Loucy (cell line): ENCODE results near the gene C2orf81.

Experiments used
- H2AFZ ChIP-seq: fragments of 200-600 bp; sonication (generic); 2 replicates; pipeline ENCODE4 v1.6.0; 2016; ENCODE audit warnings: antibody characterized with exemption, mild to moderate bottlenecking, low read length, moderate library complexity
- H3F3A ChIP-seq: fragments of 200-600 bp; 2 replicates; pipeline ENCODE4 v1.6.0; 2016; ENCODE audit warnings: antibody characterized with exemption, low read depth, mild to moderate bottlenecking
- H3K27me3 ChIP-seq: fragments of 200-600 bp; sonication (generic); 2 replicates; pipeline ENCODE4 v1.6.1; 2014; ENCODE audit warnings: low read length, mild to moderate bottlenecking; ENCODE audit not compliant: insufficient read depth, poor library complexity, severe bottlenecking
- H3K36me3 ChIP-seq: fragments of 200-600 bp; sonication (generic); 2 replicates; pipeline ENCODE4 v1.6.1; 2016; ENCODE audit warnings: low read length; ENCODE audit not compliant: insufficient read depth
- H3K4me1 ChIP-seq: fragments of 200-600 bp; sonication (generic); 2 replicates; pipeline ENCODE4 v1.5.1; 2014; ENCODE audit warnings: low read length, mild to moderate bottlenecking; ENCODE audit not compliant: insufficient read depth, poor library complexity, severe bottlenecking
- H3K4me2 ChIP-seq: fragments of 200-600 bp; sonication (generic); 2 replicates; pipeline ENCODE4 v1.6.0; 2014; ENCODE audit warnings: antibody characterized with exemption, low read length, low read depth, mild to moderate bottlenecking; ENCODE audit not compliant: poor library complexity, severe bottlenecking
- H3K4me3 ChIP-seq: fragments of 200-600 bp; sonication (generic); 2 replicates; pipeline ENCODE4 v1.5.1; 2014; ENCODE audit warnings: low read length, mild to moderate bottlenecking, mixed read lengths; ENCODE audit not compliant: poor library complexity, severe bottlenecking
- H3K79me2 ChIP-seq: fragments of 200-600 bp; sonication (generic); 2 replicates; pipeline ENCODE4 v1.6.1; 2014; ENCODE audit warnings: low read length; ENCODE audit not compliant: insufficient read depth
- H3K9ac ChIP-seq: fragments of 200-600 bp; sonication (generic); 2 replicates; pipeline ENCODE4 v1.6.0; 2014; ENCODE audit warnings: mild to moderate bottlenecking, low read depth, low read length, moderate library complexity; ENCODE audit not compliant: poor library complexity, severe bottlenecking
- H3K9me2 ChIP-seq: fragments of 200-600 bp; sonication (generic); replicated peaks from 2 replicates; pipeline ENCODE4 v1.6.1; 2016; ENCODE audit warnings: low read depth, low read length, mixed read lengths
- H3K9me3 ChIP-seq: fragments of 200-600 bp; sonication (generic); 2 replicates; pipeline ENCODE4 v1.6.1; 2014; ENCODE audit warnings: mild to moderate bottlenecking, antibody characterized with exemption, low read length, low read depth; ENCODE audit not compliant: insufficient read depth
- H4K20me1 ChIP-seq: fragments of 200-600 bp; sonication (generic); 2 replicates; pipeline ENCODE4 v1.6.0; 2014; ENCODE audit warnings: antibody characterized with exemption, low read length, mild to moderate bottlenecking; ENCODE audit not compliant: insufficient read depth, poor library complexity, severe bottlenecking
- CTCF ChIP-seq: fragments of 200-600 bp; sonication (generic); conservative IDR thresholded peaks from 2 replicates; pipeline ENCODE4 v1.5.1; 2014; ENCODE audit warnings: mild to moderate bottlenecking, antibody characterized with exemption, low read length
- EZH2phosphoT487 ChIP-seq: fragments of 200-600 bp; IDR thresholded peaks from 2 replicates; pipeline ENCODE4 v1.6.1; 2018; ENCODE audit warnings: antibody characterized with exemption, mild to moderate bottlenecking, moderate library complexity, borderline replicate concordance

Gene C2orf81

GRCh38 chr2:74393525-74393924, 27.9 kb downstream of the C2orf81 start:
- Histone ChIP-seq H3K27me3 (no peaks in the 10 kb centered on the region), H2AFZ (no peak overlapping the region), H3K9me3 (no peaks in the 10 kb centered on the region), H3K4me1 (peaks cover 27% of the 10 kb centered on the region), H3K9ac (no peak overlapping the region), H3K4me3 (no peak overlapping the region), H4K20me1 (peaks cover 19% of the 10 kb centered on the region), H3K4me2 (no peak overlapping the region), H3K36me3 (no peaks in the 10 kb centered on the region), H3K9me2 (no peaks in the 10 kb centered on the region), H3F3A (no peaks in the 10 kb centered on the region), H3K79me2 (peaks cover 31% of the 10 kb centered on the region)
- TF ChIP-seq EZH2phosphoT487: no peak
- no peak for TF ChIP-seq CTCF

- Histone ChIP-seq H3K79me2 (peaks cover 37% of the 10 kb centered on the region), H2AFZ (peak overlapping the region; percentile 96), H3K27me3 (no peaks in the 10 kb centered on the region), H3K9me3 (no peaks in the 10 kb centered on the region), H4K20me1 (peaks cover 19% of the 10 kb centered on the region), H3K4me1 (peaks cover 38% of the 10 kb centered on the region), H3K4me2 (peak overlapping the region; percentile 83), H3K9ac (peak overlapping the region; percentile 89), H3K4me3 (peak overlapping the region; percentile 96), H3F3A (no peaks in the 10 kb centered on the region), H3K36me3 (no peaks in the 10 kb centered on the region), H3K9me2 (no peaks in the 10 kb centered on the region)
- TF ChIP-seq CTCF (no peak), EZH2phosphoT487 (no peak)
Observed at GRCh38 chr2:74392449-74392743, 29.0 kb downstream of the C2orf81 start.

- Histone ChIP-seq H3K27me3 (no peaks in the 10 kb centered on the region), H3K36me3 (no peaks in the 10 kb centered on the region), H3K9ac (peak overlapping the region; percentile 89), H3F3A (no peaks in the 10 kb centered on the region), H3K4me1 (peaks cover 39% of the 10 kb centered on the region), H3K79me2 (peaks cover 37% of the 10 kb centered on the region), H3K9me3 (no peaks in the 10 kb centered on the region), H3K4me2 (peak overlapping the region; percentile 83), H3K9me2 (no peaks in the 10 kb centered on the region), H2AFZ (peak overlapping the region; percentile 96), H3K4me3 (peak overlapping the region; percentile 96), H4K20me1 (peaks cover 19% of the 10 kb centered on the region)
- TF ChIP-seq CTCF (peak; percentile 94), EZH2phosphoT487 (no peak)
Observed at GRCh38 chr2:74391580-74392448, 29.6 kb downstream of the C2orf81 start.
